SK-N-MC (cell line): ENCODE data around the gene TNFRSF6B.
A peak's percentile ranks its signal among the peaks of the same experiment; 100 is the strongest.

Source experiments
- DNase-seq: peaks from one replicate; pipeline ENCODE4 v3.0.0-alpha.2; 2011; ENCODE audit warnings: low read depth, low spot score
- H3K27ac ChIP-seq: fragments of 200-600 bp; sonication (generic); 2 replicates; pipeline ENCODE4 v1.5.1; 2016; ENCODE audit warnings: mixed run types
- H3K36me3 ChIP-seq: fragments of 200-600 bp; sonication (generic); 2 replicates; pipeline ENCODE4 v1.6.1; 2017; ENCODE audit warnings: antibody characterized with exemption, low read length, mixed read lengths; ENCODE audit not compliant: insufficient read depth
- H3K4me3 ChIP-seq: fragments of 200-600 bp; sonication (generic); 2 replicates; pipeline ENCODE4 v1.5.1; 2016
- H3K9ac ChIP-seq: fragments of 200-600 bp; sonication (generic); 2 replicates; pipeline ENCODE4 v1.8.0; 2017; ENCODE audit warnings: mixed run types, mixed read lengths; ENCODE audit not compliant: insufficient read length
- H3K9me3 ChIP-seq: fragments of 200-600 bp; sonication (generic); 2 replicates; pipeline ENCODE4 v1.6.1; 2017; ENCODE audit warnings: low read depth, mild to moderate bottlenecking, antibody characterized with exemption, low read length, moderate library complexity, mixed read lengths
- EZH2 ChIP-seq: fragments of 200-600 bp; sonication (generic); IDR thresholded peaks from one replicate; pipeline ENCODE4 v1.6.1; 2017; ENCODE audit warnings: antibody characterized with exemption
- FOXP2 ChIP-seq: optimal IDR thresholded peaks from 2 replicates; pipeline ENCODE3; 2011; ENCODE audit warnings: mild to moderate bottlenecking, moderate library complexity; ENCODE audit not compliant: insufficient read depth; ENCODE audit errors: extremely low read length, control extremely low read depth
- POLR2AphosphoS5 ChIP-seq: IDR thresholded peaks from 2 replicates; pipeline ENCODE4 v1.6.1; 2012; ENCODE audit warnings: mild to moderate bottlenecking, low read depth, low read length, borderline replicate concordance

TNFRSF6B gene

GRCh38 chr20:63691711-63692435, 4.6 kb upstream of the TNFRSF6B start:
- no peaks in the 10 kb centered on the region for H3K36me3 ChIP-seq
- H3K4me3 ChIP-seq, result no peak overlapping the region
- H3K9me3 ChIP-seq, result no peaks in the 10 kb centered on the region
- no peak for DNase-seq
- no peak overlapping the region for H3K27ac ChIP-seq
- TF ChIP-seq FOXP2 (no peak), POLR2AphosphoS5 (no peak), EZH2 (no peak)
- H3K9ac ChIP-seq, result no peak overlapping the region

GRCh38 chr20:63692436-63693082, 3.9 kb upstream of the TNFRSF6B start:
- no peaks in the 10 kb centered on the region for H3K36me3 ChIP-seq

GRCh38 chr20:63693083-63693732, 3.2 kb upstream of the TNFRSF6B start:
- H3K27ac ChIP-seq, result 0 out of 2 replicates have a peak overlapping the region, but pooled peaks have one; percentile 13
- H3K9ac ChIP-seq, result no peak overlapping the region
- TF ChIP-seq FOXP2, result no peak
- TF ChIP-seq POLR2AphosphoS5, result no peak
- DNase-seq, result no peak
- H3K36me3 ChIP-seq, result no peaks in the 10 kb centered on the region
- no peaks in the 10 kb centered on the region for H3K9me3 ChIP-seq
- H3K4me3 ChIP-seq, result no peak overlapping the region

More at GRCh38 chr20:63692436-63693082, 3.9 kb upstream of the TNFRSF6B start:
- Histone ChIP-seq H3K27ac (0 out of 2 replicates have a peak overlapping the region, but pooled peaks have one; percentile 13), H3K4me3 (no peak overlapping the region), H3K9ac (no peak overlapping the region), H3K9me3 (no peaks in the 10 kb centered on the region)
- no peak for TF ChIP-seq FOXP2
- TF ChIP-seq POLR2AphosphoS5, result no peak
- TF ChIP-seq EZH2, result no peak
- no peak for DNase-seq

GRCh38 chr20:63693733-63694583, 2.5 kb upstream of the TNFRSF6B start:
- no peak for DNase-seq
- Histone ChIP-seq H3K27ac (no peak overlapping the region), H3K36me3 (no peaks in the 10 kb centered on the region), H3K4me3 (no peak overlapping the region), H3K9me3 (no peaks in the 10 kb centered on the region), H3K9ac (no peak overlapping the region)
- no peak for TF ChIP-seq FOXP2
- TF ChIP-seq EZH2, result no peak
- no peak for TF ChIP-seq POLR2AphosphoS5

- no peak for DNase-seq
- TF ChIP-seq EZH2, result no peak
- TF ChIP-seq FOXP2, result no peak
- TF ChIP-seq POLR2AphosphoS5, result no peak
- Histone ChIP-seq H3K9ac (no peak overlapping the region), H3K9me3 (no peaks in the 10 kb centered on the region), H3K27ac (no peak overlapping the region), H3K4me3 (no peak overlapping the region), H3K36me3 (no peaks in the 10 kb centered on the region)
Measured at GRCh38 chr20:63694584-63695423, 1.6 kb upstream of the TNFRSF6B start.

GRCh38 chr20:63695424-63696305, 787 bp upstream of the TNFRSF6B start:
- H3K9ac ChIP-seq, result no peak overlapping the region
- no peak for DNase-seq
- no peaks in the 10 kb centered on the region for H3K9me3 ChIP-seq
- TF ChIP-seq FOXP2 (no peak), POLR2AphosphoS5 (no peak; the same call in 1 of the 2 replicates), EZH2 (no peak)
- no peak overlapping the region for H3K27ac ChIP-seq
- H3K4me3 ChIP-seq, result no peak overlapping the region
- no peaks in the 10 kb centered on the region for H3K36me3 ChIP-seq

- no peaks in the 10 kb centered on the region for H3K9me3 ChIP-seq
- H3K4me3 ChIP-seq, result no peak overlapping the region
- TF ChIP-seq EZH2, result no peak
- TF ChIP-seq FOXP2, result no peak
- no peak; the same call in 1 of the 2 replicates for TF ChIP-seq POLR2AphosphoS5
- no peaks in the 10 kb centered on the region for H3K36me3 ChIP-seq
- no peak for DNase-seq
- no peak overlapping the region for H3K27ac ChIP-seq
- H3K9ac ChIP-seq, result no peak overlapping the region
Measured at GRCh38 chr20:63696306-63696627, 185 bp upstream of the TNFRSF6B start.
